ENCODE data around the gene SH2B3. TPM values are rescaled to one million over a fixed set of nuclear protein-coding genes. Genes with fewer than 3 reads are reported as not detected.
A peak's percentile ranks its signal among the peaks of the same experiment; 100 is the strongest.
"Not testable (repeated sequence)": the region's sequence is repeated elsewhere in the genome, so short reads cannot be mapped to it uniquely, and the experiment has no call there.

Gene SH2B3
- 43.7 TPM for total RNA-seq
- long read RNA-seq, full-length matches to known transcripts, result 12 of 48 reads
- long read RNA-seq, partial matches to known transcripts, result 29 of 48 reads
- long read RNA-seq, other reads (novel, unspliced or antisense), result 7 of 48 reads

- DNase-seq (ENCODE audit: missing footprints), result peak; percentile 95
- no peak for ATAC-seq
- intact Hi-C loops (cut with DNase I), result loop anchor here (5.0 kb wide), 1 partner anchor 39 kb away; the partner anchor contains the start of gene PHETA1
Observed at GRCh38 chr12:111405859-111406473, at the start of gene SH2B3. TSS of gene SH2B3 (plus strand) at chr12:111405923. CDS start at chr12:111418146, 12,223 bp downstream.

DNA sequence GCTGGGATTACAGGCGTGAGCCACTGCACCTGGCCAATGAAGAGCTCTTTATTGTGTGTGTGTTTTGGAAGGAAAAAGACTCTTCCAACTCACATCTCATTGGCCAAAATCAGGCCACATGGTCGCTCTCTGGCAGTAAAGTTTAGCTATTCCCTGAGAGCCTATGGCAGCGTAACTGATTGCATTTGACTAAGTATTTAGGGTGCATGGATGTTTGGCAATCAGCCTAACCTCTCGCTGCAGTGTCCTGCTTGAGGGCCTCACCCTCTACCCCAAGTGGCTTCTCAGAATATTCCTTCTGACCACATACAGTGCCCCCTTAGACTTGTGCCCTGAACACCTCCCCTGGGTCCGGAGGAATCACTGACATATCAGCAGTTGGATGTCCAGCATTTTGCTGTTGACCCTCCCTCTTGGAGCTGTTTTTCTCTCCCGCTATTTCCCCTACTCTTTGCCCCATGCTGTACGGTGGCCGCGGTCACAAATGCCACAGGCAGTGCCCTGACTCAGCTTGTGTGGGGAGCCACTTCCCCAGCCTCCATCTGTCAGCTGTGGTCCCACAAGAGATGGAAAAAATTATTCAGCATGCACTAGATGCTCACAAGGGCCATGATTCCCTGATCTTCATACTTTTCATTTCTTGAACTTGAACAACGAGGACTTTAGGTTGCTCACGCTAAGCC is 46.4 kb upstream of the SH2B3 start:
- DNase-seq (ENCODE audit: missing footprints), result no peak
- no peak for ATAC-seq
- intact Hi-C loops (cut with DNase I), result no loop called here

GRCh38 chr12:111359914-111360276 is 45.8 kb upstream of the SH2B3 start:
- intact Hi-C loops (cut with DNase I), result loop anchor here (5.0 kb wide), 1 partner anchor 428 kb away; no protein-coding TSS in a partner anchor
- no peak for ATAC-seq
- DNase-seq (ENCODE audit: missing footprints), result no peak

DNA sequence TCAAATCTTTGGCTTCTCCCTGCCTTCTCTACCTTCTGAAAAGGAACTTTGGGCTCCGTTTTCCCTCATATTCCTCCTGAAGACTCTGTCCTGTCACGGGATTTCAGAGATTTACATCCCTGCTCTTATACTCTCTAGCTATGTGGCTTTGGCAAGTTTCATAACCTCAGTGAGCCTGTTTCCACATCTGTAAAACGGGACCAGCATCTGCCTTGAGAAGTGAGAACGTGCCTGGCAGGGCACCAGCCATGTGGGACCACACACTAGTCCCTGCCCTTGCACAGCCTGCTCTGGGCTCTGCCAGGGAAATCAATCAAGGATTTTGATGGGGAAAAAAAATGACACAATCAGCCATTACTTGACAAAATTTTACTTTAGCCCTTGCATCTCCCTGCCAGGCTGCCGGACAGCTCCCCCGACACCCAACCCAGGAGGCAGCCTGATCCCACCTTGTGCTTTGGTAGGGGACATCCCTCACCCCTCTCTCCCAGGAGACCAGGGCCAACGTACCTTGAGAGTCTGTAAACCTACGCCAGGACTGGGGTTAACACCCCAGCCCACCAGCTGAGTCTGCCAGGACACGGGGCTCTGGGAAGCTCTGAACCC is 45.3 kb upstream of the SH2B3 start:
- no peak for DNase-seq (ENCODE audit: missing footprints)
- ATAC-seq, result no peak
- intact Hi-C loops (cut with DNase I), result loop anchor here (5.0 kb wide), 1 partner anchor 428 kb away; no protein-coding TSS in a partner anchor

- ATAC-seq (no peak), DNase-seq (ENCODE audit: missing footprints) (no peak)
- intact Hi-C loops (cut with DNase I), result loop anchor here (5.0 kb wide), 1 partner anchor 429 kb away; no protein-coding TSS in a partner anchor
Observed at GRCh38 chr12:111361073-111361716, 44.5 kb upstream of the SH2B3 start.

DNA sequence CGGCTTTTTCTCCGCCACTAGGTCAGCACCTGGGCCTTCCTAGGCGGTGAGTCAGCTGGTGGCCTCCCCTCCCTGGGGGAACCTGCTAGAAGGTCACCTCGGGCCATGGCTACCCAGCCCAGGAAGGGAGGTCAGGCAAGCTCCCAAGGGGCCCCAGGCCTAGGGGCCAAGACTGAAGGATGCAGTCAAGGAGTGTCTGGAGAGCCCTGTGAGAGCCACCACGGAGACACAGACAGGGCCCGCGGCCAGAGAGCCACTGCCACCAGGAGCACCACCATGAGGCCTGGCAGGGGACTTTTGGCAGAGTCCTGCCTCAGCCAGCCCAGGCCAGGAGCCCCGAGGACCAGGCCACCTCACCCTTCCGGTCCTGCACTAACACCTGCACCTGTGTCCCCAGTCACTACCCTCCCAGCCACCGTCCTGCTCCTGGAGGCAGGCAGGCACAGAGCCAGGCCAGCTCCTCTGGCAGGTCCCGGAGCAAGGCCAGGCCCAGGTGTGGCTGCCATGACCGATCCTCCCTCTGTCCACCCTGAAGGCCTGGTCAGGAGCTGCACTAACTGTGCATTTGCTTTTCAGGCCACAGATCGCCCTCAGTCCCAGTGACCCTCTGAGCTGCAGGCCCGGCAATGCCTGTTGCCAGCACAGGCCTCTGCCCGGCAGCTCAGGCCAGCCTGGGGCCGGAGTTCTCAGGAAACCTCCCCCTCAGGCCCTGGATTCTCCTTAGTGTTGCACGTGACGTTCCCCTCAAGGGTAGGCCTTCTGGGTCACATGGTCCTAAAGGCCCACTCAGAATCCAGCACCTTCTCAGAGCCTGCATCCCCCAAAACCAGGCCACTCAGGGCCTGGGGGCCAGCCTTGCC is 43.8 kb upstream of the SH2B3 start:
- ATAC-seq (peak; percentile 17), DNase-seq (ENCODE audit: missing footprints) (peak; percentile 69)
- intact Hi-C loops (cut with DNase I), result loop anchor here (5.0 kb wide), 1 partner anchor 430 kb away; no protein-coding TSS in a partner anchor

- intact Hi-C loops (cut with DNase I), result loop anchor here (5.0 kb wide), 1 partner anchor 431 kb away; no protein-coding TSS in a partner anchor
- DNase-seq (ENCODE audit: missing footprints) (no peak), ATAC-seq (no peak)
Observed at GRCh38 chr12:111362687-111363475, 42.8 kb upstream of the SH2B3 start.

- DNase-seq (ENCODE audit: missing footprints) (no peak), ATAC-seq (no peak)
- intact Hi-C loops (cut with DNase I), result loop anchor here (5.0 kb wide), 1 partner anchor 431 kb away; no protein-coding TSS in a partner anchor
Observed at GRCh38 chr12:111363578-111363977, 42.1 kb upstream of the SH2B3 start.

DNA sequence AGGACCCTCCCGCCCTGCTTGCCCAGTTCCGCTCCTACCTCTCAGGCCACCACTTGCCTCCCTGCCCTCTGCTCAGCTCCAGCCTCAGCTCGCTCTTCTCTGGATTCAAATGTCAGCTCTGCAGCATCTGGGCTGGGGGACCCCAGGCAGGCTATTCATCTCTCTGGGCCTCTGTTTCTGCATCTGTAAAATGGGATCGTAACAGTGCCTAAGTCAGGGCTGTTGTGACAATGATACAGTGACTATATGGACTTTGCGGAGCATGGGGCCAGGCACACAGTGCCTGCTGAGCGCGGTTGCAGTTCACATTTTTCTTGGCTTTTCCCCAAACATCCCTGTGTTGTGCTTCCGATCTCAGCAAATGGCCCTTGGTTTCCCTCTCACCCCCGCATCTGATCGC is 39.6 kb upstream of the SH2B3 start:
- ATAC-seq, result no peak
- intact Hi-C loops (cut with DNase I), result loop anchor here (5.0 kb wide), 1 partner anchor 41 kb away; the partner anchor contains the start of gene SH2B3
- DNase-seq (ENCODE audit: missing footprints), result no peak

DNA sequence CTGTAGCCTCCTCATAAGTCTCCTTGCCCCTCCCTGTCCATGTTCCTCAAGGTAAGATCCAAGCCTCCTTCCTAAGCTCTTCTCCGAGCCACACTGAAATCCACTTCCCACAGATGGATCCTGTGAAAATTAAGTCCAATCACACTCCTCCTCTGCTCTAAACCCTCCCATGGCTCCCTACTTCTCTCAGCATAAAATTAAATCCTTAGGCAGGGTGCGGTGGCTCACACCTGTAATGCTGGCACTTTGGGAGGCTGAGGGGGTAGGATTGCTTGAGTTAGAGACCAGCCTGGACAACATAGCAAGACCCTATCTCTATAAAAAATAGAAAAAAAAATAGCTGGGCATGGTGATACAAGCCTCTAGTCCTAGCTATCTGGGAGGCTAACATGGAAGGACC is 39.1 kb upstream of the SH2B3 start:
- DNase-seq (ENCODE audit: missing footprints), result no peak
- intact Hi-C loops (cut with DNase I), result loop anchor here (5.0 kb wide), 1 partner anchor 41 kb away; the partner anchor contains the start of gene SH2B3
- no peak for ATAC-seq

GRCh38 chr12:111367661-111368221 is 38.0 kb upstream of the SH2B3 start:
- intact Hi-C loops (cut with DNase I), result loop anchor here (5.0 kb wide), 1 partner anchor 40 kb away; the partner anchor contains the start of gene SH2B3
- DNase-seq (ENCODE audit: missing footprints) (no peak), ATAC-seq (no peak)

- ATAC-seq (peak; percentile 18), DNase-seq (ENCODE audit: missing footprints) (no peak)
- intact Hi-C loops (cut with DNase I), result loop anchor here (5.0 kb wide), 1 partner anchor 39 kb away; the partner anchor contains the start of gene SH2B3
Observed at GRCh38 chr12:111368291-111368787, 37.4 kb upstream of the SH2B3 start.

- intact Hi-C loops (cut with DNase I), result loop anchor here (5.0 kb wide), 1 partner anchor 38 kb away; the partner anchor contains the start of gene SH2B3
- DNase-seq (ENCODE audit: missing footprints) (peak; percentile 97), ATAC-seq (peak; percentile 96)
Observed at GRCh38 chr12:111368788-111369495, 36.8 kb upstream of the SH2B3 start, which contains the start of gene PHETA1. TSS of gene PHETA1 (minus strand) at chr12:111369095. CDS start at chr12:111363427, 5,668 bp downstream.

DNA sequence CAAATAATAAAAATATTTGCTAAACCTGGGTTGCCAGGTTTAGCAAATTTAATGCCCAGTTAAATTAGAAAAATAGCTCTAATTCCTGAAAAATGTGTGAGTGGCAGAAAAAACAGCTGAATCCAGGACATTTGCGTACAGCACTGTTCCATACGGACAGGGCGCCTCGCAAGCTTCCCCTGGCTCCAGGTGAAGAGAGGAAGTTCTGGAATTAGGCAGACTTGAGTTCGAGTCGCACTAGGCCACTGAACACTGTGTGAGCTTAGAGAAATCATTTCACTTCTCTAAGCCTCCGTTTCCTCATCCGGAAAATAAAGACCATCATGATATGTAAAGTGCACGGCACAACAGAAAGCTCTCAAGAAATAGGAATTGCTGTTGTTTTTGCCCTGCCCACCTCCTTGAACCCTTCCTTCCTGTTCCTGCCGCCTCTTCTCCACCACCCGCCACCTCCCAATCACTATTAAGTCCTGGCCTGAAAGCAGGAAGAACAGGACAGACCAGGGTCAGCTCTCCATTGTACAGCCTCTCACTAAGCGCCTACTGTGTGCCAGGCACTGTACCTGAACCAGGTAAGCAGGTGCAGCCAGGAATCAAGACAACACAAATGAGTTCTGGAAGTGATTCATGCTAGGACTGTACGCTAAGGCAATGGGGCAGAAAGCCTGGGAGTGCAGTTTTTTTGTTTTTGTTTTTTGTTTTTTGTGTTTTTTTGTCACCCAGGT is 36.1 kb upstream of the SH2B3 start:
- DNase-seq (ENCODE audit: missing footprints) (no peak), ATAC-seq (no peak)
- intact Hi-C loops (cut with DNase I), result loop anchor here (5.0 kb wide), 1 partner anchor 38 kb away; the partner anchor contains the start of gene SH2B3

DNA sequence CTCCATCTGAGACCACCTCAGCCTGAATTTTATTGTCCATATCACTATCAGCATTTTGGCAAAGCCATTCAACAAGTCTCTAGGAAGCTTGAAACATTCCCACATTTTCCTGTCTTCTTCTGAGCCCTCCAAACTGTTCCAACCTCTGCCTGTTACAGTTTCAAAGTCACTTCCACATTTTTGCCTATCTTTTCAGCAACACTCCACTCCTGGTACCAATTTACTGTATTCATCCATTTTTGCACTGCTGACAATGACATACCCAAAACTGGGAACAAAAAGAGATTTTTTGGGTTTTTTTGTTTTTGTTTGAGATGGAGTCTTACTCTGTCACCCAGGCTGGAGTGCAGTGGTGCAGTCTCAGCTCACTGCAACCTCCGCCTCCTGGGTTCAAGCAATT is 32.5 kb upstream of the SH2B3 start:
- ATAC-seq; DNase-seq (ENCODE audit: missing footprints); intact Hi-C loops (cut with DNase I): not testable (repeated sequence)

All from Right ventricle myocardium inferior (tissue), 1 donor.